ENCODE data around the gene FAM180A.
A peak's percentile ranks its signal among the peaks of the same experiment; 100 is the strongest.
"Not testable (repeated sequence)": the region's sequence is repeated elsewhere in the genome, so short reads cannot be mapped to it uniquely, and the experiment has no call there.

The FAM180A gene

GRCh38 chr7:135748770-135749169, at the start of gene FAM180A:
TSS of gene FAM180A (minus strand) at chr7:135748813. CDS start at chr7:135748580, 233 bp downstream.
- DNase-seq, result no peak

- DNase-seq, result no peak
Observed at GRCh38 chr7:135798095-135798494, 49.5 kb upstream of the FAM180A start.

- DNase-seq, result no peak
Observed at GRCh38 chr7:135795846-135796570, 47.4 kb upstream of the FAM180A start.

- DNase-seq, result no peak
Observed at GRCh38 chr7:135793841-135794240, 45.2 kb upstream of the FAM180A start.

GRCh38 chr7:135792866-135793265, 44.3 kb upstream of the FAM180A start:
- DNase-seq, result no peak

GRCh38 chr7:135792363-135792668, 43.7 kb upstream of the FAM180A start:
- DNase-seq, result no peak

- no peak for DNase-seq
Observed at GRCh38 chr7:135791543-135792362, 43.1 kb upstream of the FAM180A start.

- DNase-seq, result no peak
Observed at GRCh38 chr7:135790371-135790977, 41.9 kb upstream of the FAM180A start.

- no peak for DNase-seq
Observed at GRCh38 chr7:135789956-135790355, 41.3 kb upstream of the FAM180A start.

GRCh38 chr7:135789431-135789830, 40.8 kb upstream of the FAM180A start:
- no peak for DNase-seq

GRCh38 chr7:135786911-135787310, 38.3 kb upstream of the FAM180A start:
- no peak for DNase-seq

- DNase-seq, result no peak
Observed at GRCh38 chr7:135785065-135785464, 36.5 kb upstream of the FAM180A start.

- no peak for DNase-seq
Observed at GRCh38 chr7:135784013-135784412, 35.4 kb upstream of the FAM180A start.

GRCh38 chr7:135782801-135783200, 34.2 kb upstream of the FAM180A start:
- no peak for DNase-seq

GRCh38 chr7:135782377-135782776, 33.8 kb upstream of the FAM180A start:
- no peak for DNase-seq

GRCh38 chr7:135777626-135778398, 29.2 kb upstream of the FAM180A start:
- no peak for DNase-seq

GRCh38 chr7:135775915-135776314, 27.3 kb upstream of the FAM180A start:
- not testable (repeated sequence) for DNase-seq

GRCh38 chr7:135775230-135775629, 26.6 kb upstream of the FAM180A start:
- no peak for DNase-seq

GRCh38 chr7:135774284-135774683, 25.7 kb upstream of the FAM180A start:
- no peak for DNase-seq

- DNase-seq, result peak; percentile 59
Observed at GRCh38 chr7:135773464-135773863, 24.9 kb upstream of the FAM180A start.

- DNase-seq, result peak; percentile 15
Observed at GRCh38 chr7:135772639-135773222, 24.1 kb upstream of the FAM180A start.

- no peak for DNase-seq
Observed at GRCh38 chr7:135771961-135772638, 23.5 kb upstream of the FAM180A start.

Measured in NCI-H524 treated with DMSO at 0.1 percent for 48 hours (cell line).